ENCODE data around the gene ARID2.

- TF ChIP-seq ZNF155 (tag by site-specific recombination; IDR thresholded peaks at IDR 0.05) (no peak), YY1 (tag by site-specific recombination; IDR thresholded peaks at IDR 0.05) (no peak), CTCF (tag by site-specific recombination; IDR thresholded peaks at IDR 0.05) (no peak), ZNF707 (tag by site-specific recombination; IDR thresholded peaks at IDR 0.05) (no peak), ZNF324 (tag by site-specific recombination; IDR thresholded peaks at IDR 0.05) (no peak), ZNF610 (tag by site-specific recombination; IDR thresholded peaks at IDR 0.05; ENCODE audit: borderline replicate concordance) (no peak), ZNF274 (IDR thresholded peaks at IDR 0.05; ENCODE audit: low read length) (no peak), ZNF274 (tag by site-specific recombination; IDR thresholded peaks at IDR 0.05; ENCODE audit: borderline replicate concordance) (no peak), TCF7L2 (IDR thresholded peaks at IDR 0.05; ENCODE audit: borderline replicate concordance, low read depth, low read length) (no peak), ZNF138 (tag by site-specific recombination; IDR thresholded peaks at IDR 0.05; ENCODE audit: borderline replicate concordance) (no peak), MEIS1 (CRISPR knock-in tag; IDR thresholded peaks at IDR 0.05; ENCODE audit: borderline replicate concordance) (no peak), PRDM10 (tag by site-specific recombination; IDR thresholded peaks at IDR 0.05) (no peak), ZNF473 (tag by site-specific recombination; IDR thresholded peaks at IDR 0.05) (no peak)
Measured at GRCh38 chr12:45730084-45730347, 510 bp downstream of the ARID2 start.

All from HEK293 (cell line).